GM12892 (cell line): ENCODE data around the gene POU3F2. TPM values are rescaled to one million over a fixed set of nuclear protein-coding genes. Genes with fewer than 3 reads are reported as not detected.

Source experiments
- DNase-seq: peaks from one replicate; pipeline ENCODE4 v3.0.0; 2011; ENCODE audit not compliant: insufficient read length
- FAIRE-seq: peaks from 2 replicates; lab custom pipeline; 2011; peaks lifted over from hg19 to GRCh38; lab: Jason Lieb, UNC
- POLR2A ChIP-seq: IDR thresholded peaks from 2 replicates; pipeline ENCODE4 v1.6.1; 2011; ENCODE audit warnings: low read depth, low read length, control low read depth
- POLR2AphosphoS5 ChIP-seq: IDR thresholded peaks from 2 replicates; pipeline ENCODE4 v1.6.1; 2011; ENCODE audit warnings: low read depth, low read length, control low read depth
- TAF1 ChIP-seq: IDR thresholded peaks from 2 replicates; pipeline ENCODE4 v1.6.1; 2011; ENCODE audit warnings: low read depth, mild to moderate bottlenecking, control low read depth, low read length, borderline replicate concordance
- polyA plus RNA-seq: library from polyadenylated mRNA; unstranded; fragments of >200 nt; gene quantifications from one replicate; pipeline ENCODE4 v1.2.1, GENCODE V29; 2012; ENCODE audit warnings: missing spikeins, inconsistent platforms; ENCODE audit not compliant: missing spikeins

POU3F2 gene
- polyA plus RNA-seq: not detected

DNA sequence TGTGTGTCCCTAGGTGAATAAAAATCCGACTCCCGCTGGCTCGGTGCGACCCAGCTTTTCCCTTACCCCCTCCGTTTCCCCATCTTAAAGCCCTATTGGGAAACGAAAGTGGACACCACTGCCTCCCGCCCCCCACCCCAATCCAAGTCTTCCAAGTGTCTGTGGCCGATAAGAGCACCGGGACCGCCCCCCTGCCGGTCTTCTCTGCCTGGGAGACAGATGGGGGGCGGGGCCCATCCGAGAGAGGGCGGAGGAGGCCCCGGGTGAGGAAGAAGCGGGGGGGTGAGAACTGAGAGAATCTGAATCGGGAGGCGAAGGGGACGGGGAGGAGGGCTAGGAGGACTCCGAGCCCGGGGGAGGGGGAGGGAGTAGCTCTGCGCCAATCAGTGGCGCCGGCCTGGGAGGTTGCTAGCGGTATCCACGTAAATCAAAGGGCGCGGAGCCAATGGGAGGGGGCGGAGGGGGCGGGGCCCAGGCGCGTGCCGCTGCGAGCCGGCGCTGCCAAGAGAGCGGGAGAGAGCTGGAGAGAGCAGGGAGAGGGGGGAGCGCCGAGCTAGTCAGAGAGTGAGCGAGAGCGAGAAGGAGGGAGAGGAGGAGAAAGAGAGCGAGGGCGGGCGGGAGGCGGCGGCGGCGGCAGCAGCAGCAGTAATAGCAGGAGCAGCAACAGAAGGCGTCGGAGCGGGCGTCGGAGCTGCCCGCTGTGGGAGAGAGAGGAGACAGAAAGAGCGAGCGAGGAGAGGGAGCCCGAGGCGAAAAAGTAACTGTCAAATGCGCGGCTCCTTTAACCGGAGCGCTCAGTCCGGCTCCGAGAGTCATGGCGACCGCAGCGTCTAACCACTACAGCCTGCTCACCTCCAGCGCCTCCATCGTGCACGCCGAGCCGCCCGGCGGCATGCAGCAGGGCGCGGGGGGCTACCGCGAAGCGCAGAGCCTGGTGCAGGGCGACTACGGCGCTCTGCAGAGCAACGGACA is at the start of gene POU3F2:
Gene POU3F2 (plus strand): TSS at position 515 of the 972 bp plus-strand sequence. CDS start 300 bp downstream, at position 815.
- DNase-seq: peak; percentile 76
- peak; percentile 9 for FAIRE-seq
- TF ChIP-seq TAF1 (no peak), POLR2AphosphoS5 (no peak), POLR2A (no peak)

- FAIRE-seq: no peak
- no peak for TF ChIP-seq POLR2A
- TF ChIP-seq TAF1: no peak
- TF ChIP-seq POLR2AphosphoS5: no peak
- DNase-seq: no peak
Observed at GRCh38 chr6:98787435-98787834, 46.9 kb upstream of the POU3F2 start.

- DNase-seq (no peak), FAIRE-seq (no peak)
- no peak for TF ChIP-seq TAF1
- TF ChIP-seq POLR2A: no peak
- no peak for TF ChIP-seq POLR2AphosphoS5
Observed at GRCh38 chr6:98787961-98788360, 46.4 kb upstream of the POU3F2 start.

DNA sequence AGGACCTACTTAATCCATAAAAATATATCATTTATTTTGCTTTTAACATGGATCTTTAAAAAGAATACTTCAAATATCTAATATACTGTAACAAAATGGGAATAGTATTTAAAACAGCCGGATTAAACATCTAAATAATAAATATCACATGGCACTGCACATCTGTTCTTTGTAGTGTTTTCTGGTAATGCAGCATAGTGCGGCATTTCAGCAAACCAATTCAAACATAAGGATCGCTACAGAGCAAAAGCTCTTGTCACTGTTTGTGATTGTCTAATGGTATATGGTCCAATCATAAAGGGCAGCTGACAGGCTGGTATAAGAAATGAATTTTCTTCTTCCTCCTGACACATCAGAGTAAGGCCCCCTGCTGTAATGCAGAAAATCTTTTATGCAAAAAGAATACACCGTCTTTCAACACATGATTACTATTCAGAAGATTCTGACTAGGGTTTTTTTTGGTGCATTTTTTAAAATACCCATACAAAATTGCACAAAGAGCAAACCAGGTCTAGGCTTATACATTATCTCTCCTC is 40.0 kb upstream of the POU3F2 start:
- DNase-seq (no peak), FAIRE-seq (no peak)
- no peak for TF ChIP-seq POLR2AphosphoS5

GRCh38 chr6:98797217-98797994 is 37.0 kb upstream of the POU3F2 start:
- no peak for FAIRE-seq
- TF ChIP-seq POLR2AphosphoS5: no peak
- TF ChIP-seq TAF1: no peak
- TF ChIP-seq POLR2A: no peak
- no peak for DNase-seq

GRCh38 chr6:98800866-98801265 is 33.5 kb upstream of the POU3F2 start:
- FAIRE-seq (no peak), DNase-seq (no peak)
- TF ChIP-seq POLR2AphosphoS5 (no peak), TAF1 (no peak), POLR2A (no peak)

- FAIRE-seq: no peak
- DNase-seq: no peak
- TF ChIP-seq TAF1 (no peak), POLR2AphosphoS5 (no peak), POLR2A (no peak)
Observed at GRCh38 chr6:98808541-98809210, 25.7 kb upstream of the POU3F2 start.

DNA sequence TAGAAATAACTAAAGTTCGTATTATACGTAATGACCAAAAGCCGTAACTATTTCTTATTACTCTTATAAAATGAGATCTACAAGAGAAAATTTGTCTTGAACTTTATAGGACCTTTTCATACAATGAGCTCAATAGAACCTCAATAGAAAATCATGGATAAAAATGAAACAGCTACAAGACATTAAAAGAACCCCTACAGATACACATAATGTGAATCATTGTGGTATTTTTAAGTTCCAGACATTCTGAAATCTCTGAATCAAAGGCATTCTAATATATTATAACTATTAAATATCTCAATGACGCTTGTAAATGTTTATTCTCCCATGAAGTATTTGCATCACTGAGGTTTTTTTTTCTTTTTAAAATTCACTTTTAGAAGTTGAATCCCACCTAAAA is 22.2 kb upstream of the POU3F2 start:
- TF ChIP-seq POLR2A (no peak), TAF1 (no peak), POLR2AphosphoS5 (no peak)
- FAIRE-seq (no peak), DNase-seq (no peak)

DNA sequence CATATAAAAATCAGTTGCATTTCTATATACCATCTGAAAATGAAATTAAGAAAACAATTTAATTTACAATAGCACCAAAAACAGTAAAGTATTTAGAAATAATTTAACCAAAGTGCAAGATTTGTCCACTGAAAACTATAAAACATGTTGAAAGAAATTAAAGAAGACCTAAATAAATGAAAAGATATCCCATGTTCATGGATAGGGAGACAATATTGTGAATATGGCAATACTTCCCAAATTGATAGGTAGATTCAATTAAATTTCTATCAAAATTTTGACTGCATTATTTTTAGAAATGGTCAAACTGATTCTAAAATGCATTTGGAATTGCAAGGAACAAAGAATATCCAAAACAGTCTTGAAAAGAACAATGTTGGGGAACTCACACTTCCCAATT is 17.6 kb upstream of the POU3F2 start:
- no peak for DNase-seq
- no peak for FAIRE-seq
- TF ChIP-seq TAF1: no peak
- no peak for TF ChIP-seq POLR2AphosphoS5
- no peak for TF ChIP-seq POLR2A

- DNase-seq: no peak
- TF ChIP-seq POLR2A: no peak
- no peak for TF ChIP-seq TAF1
- no peak for TF ChIP-seq POLR2AphosphoS5
- FAIRE-seq: no peak
Observed at GRCh38 chr6:98821756-98822405, 12.5 kb upstream of the POU3F2 start.
